ENCODE data around the gene HIVEP2.

DNA sequence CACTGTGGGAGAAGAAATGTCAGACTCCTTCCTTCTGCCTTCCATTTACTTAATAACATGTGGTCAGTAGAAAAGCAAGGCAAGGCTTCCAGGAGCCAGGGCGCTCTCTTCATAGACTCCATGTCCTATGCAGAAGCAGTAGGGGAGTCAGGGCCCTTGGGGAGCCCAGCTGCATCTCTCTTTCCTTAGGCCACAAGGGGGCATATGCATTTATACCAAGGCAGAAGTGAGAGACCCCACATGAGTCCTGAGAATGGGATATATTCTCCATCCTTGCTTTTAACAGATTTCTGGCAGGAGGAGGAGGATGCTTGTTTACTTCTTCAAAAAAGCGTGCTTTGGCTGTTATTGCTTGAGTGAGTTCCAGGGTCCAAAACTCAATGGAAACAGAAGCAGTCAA lies 198.5 kb downstream of the HIVEP2 start:
- TF ChIP-seq, protein P1, sequence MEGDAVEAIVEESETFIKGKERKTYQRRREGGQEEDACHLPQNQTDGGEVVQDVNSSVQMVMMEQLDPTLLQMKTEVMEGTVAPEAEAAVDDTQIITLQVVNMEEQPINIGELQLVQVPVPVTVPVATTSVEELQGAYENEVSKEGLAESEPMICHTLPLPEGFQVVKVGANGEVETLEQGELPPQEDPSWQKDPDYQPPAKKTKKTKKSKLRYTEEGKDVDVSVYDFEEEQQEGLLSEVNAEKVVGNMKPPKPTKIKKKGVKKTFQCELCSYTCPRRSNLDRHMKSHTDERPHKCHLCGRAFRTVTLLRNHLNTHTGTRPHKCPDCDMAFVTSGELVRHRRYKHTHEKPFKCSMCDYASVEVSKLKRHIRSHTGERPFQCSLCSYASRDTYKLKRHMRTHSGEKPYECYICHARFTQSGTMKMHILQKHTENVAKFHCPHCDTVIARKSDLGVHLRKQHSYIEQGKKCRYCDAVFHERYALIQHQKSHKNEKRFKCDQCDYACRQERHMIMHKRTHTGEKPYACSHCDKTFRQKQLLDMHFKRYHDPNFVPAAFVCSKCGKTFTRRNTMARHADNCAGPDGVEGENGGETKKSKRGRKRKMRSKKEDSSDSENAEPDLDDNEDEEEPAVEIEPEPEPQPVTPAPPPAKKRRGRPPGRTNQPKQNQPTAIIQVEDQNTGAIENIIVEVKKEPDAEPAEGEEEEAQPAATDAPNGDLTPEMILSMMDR (IDR thresholded peaks at IDR 0.05; ENCODE audit: insufficient read depth, low read length), result no peak
- no peak for TF ChIP-seq GABPA (IDR thresholded peaks at IDR 0.05; ENCODE audit: low read depth)
- no peak for TF ChIP-seq POLR2AphosphoS5 (IDR thresholded peaks at IDR 0.05; ENCODE audit: low read depth)
- TF ChIP-seq SPI1 (IDR thresholded peaks at IDR 0.05; ENCODE audit: borderline replicate concordance, low read depth), result no peak

All from HL-60 (cell line).